Fibroblast of the aortic adventitia (primary cell): Measurements from ENCODE around the gene NRG3. TPM values are rescaled to one million over a fixed set of nuclear protein-coding genes. Genes with fewer than 3 reads are reported as not detected.

Experiments used
- DNase-seq: peaks from one replicate; pipeline ENCODE4 v3.0.0-alpha.2; 2010; ENCODE audit warnings: low read depth
- H3K4me3 ChIP-seq: 2 replicates; pipeline ENCODE4 v1.5.1; 2011; ENCODE audit warnings: low read depth, mild to moderate bottlenecking, control low read depth, low read length, moderate library complexity
- CTCF ChIP-seq: IDR thresholded peaks from 2 replicates; pipeline ENCODE4 v1.5.1; 2011; ENCODE audit warnings: mild to moderate bottlenecking, low read length, control low read depth, inconsistent platforms; ENCODE audit not compliant: insufficient read depth
- total RNA-seq: library from RNA; depleted of rRNA; stranded (reverse); fragments of >200 nt; gene quantifications from 2 replicates; pipeline ENCODE4 v1.2.3, GENCODE V29; 2012; ENCODE audit warnings: low replicate concordance

The NRG3 gene
- total RNA-seq, 1 donor, result not detected

- no peak overlapping the region for H3K4me3 ChIP-seq
- TF ChIP-seq CTCF, result no peak
- DNase-seq, result peak; percentile 24
Measured at GRCh38 chr10:82564353-82565196, 689.6 kb downstream of the NRG3 start.

DNA sequence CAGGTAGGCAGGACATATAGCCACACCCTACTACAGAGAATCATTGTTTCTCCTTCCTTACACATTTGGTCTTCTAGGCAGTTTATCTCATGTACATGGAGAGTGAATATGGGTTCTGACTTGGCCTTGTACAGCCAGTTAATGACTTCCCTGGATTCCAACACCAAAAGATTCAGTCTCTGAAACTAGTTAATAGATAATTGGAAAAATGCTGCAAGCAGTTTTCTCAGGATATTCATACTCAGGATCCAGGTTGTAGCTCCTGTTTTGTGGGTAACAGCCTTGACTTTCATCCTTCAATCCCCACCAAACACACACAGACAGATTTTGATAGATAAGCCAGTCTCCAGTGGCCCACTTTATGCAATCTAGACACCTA lies 690.2 kb downstream of the NRG3 start:
- no peak for TF ChIP-seq CTCF
- no peak overlapping the region for H3K4me3 ChIP-seq
- no peak for DNase-seq

DNA sequence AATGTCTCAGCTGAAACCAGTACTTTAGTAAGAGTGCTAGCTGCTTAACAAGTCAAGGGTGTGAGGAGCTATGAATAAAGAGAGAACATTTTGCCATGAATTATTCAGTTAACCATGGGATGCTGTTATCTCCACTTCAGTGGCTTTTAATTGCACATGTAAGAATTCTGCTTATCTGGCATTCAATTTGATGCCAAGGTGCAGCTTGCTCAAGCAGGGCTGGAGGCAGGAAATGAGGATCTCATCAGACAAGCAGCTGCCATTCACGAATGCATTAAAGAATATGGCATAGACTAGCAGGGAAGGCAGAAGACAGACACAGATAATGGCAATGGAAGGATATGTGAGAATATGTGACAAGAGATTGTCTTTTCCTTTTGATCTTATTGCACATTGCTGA lies 697.8 kb downstream of the NRG3 start:
- no peak for TF ChIP-seq CTCF
- no peak overlapping the region for H3K4me3 ChIP-seq
- DNase-seq, result no peak

- no peak for DNase-seq
- H3K4me3 ChIP-seq, result no peak overlapping the region
- no peak for TF ChIP-seq CTCF
Measured at GRCh38 chr10:82574081-82574480, 699.1 kb downstream of the NRG3 start.

GRCh38 chr10:82575318-82575717 lies 700.3 kb downstream of the NRG3 start:
- no peak for TF ChIP-seq CTCF
- no peak overlapping the region for H3K4me3 ChIP-seq
- DNase-seq, result no peak

DNA sequence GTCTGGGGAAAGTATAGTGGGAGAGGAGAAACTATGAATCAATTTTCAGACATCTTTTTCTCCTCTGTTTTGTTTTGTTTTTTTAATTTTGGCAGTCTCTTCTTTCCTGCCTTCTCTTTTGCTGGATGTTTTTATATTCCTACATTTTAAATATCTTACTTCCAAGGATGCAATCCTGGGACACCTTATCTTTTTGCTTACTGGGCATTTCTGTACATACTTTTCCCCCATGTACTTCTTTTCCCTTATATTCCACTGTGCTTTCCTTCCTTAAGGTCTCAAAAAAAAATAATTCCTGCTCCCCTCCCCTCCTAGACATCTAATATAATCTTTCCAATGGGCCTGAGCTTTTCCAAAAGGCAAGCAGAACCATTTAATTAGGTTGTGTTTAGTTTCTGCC lies 701.1 kb downstream of the NRG3 start:
- H3K4me3 ChIP-seq, result no peak overlapping the region
- DNase-seq, result no peak
- no peak for TF ChIP-seq CTCF

- no peak overlapping the region for H3K4me3 ChIP-seq
- no peak for TF ChIP-seq CTCF
- no peak for DNase-seq
Measured at GRCh38 chr10:82581940-82582339, 706.9 kb downstream of the NRG3 start.
